ENCODE measurements around the gene ALKBH3.

DNA sequence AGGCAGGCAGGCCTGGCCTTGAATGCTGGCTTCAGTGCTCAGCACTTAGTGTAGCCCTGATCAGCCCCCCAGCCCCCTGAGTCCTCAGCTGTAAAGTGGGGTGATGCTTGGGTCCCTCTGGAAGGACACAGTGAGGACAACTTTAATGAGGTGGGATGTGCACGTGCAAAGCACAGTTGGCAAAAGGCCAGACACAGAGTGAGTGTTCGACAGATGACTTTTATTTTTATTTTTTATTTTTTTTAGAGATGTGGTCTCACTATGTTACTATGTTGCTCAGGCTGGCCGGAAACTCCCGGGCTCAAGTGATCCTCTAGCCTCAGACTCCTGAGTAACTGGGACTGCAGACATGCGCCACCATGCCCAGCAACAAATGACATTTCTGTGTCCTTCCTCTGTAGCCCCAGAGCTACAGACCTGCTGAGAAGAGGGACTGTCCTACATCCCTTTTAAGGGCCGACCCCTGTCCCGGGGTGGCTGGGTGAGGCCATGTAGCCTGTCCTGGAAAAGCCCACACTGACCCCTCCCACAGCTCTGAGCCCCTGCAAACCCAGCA lies 54.9 kb downstream of the ALKBH3 start:
- TF ChIP-seq CTCF (IDR thresholded peaks at IDR 0.05) (no peak), POLR2A (IDR thresholded peaks at IDR 0.05) (no peak)
